GM23338 (cell line): Measurements from ENCODE around the gene KRTCAP3.

Experiments used
- CREB1 ChIP-seq: fragments of 250-450 bp; sonication (Bioruptor Pico); IDR thresholded peaks from 2 replicates; pipeline ENCODE4 v1.5.0; 2020; ENCODE audit warnings: low read depth, mild to moderate bottlenecking, moderate library complexity
- CTCF ChIP-seq, 2 experiments: fragments of 200-600 bp in 1 of 2; sonication (generic) in 1 of 2; conservative IDR thresholded peaks; 2 replicates each; pipeline versions ENCODE4 v1.5.1 to v1.6.1; 2016 to 2017; ENCODE audit warnings: antibody characterized with exemption in 2 of 2, low read depth in 2 of 2, mild to moderate bottlenecking in 2 of 2, moderate library complexity in 1 of 2
- ETS1 ChIP-seq: IDR thresholded peaks from 2 replicates; pipeline ENCODE4 v1.6.1; 2016; ENCODE audit warnings: antibody characterized with exemption
- EZH2 ChIP-seq: fragments of 200-600 bp; sonication (generic); IDR thresholded peaks from one replicate; pipeline ENCODE4 v1.8.0; 2017; ENCODE audit warnings: antibody characterized with exemption, mild to moderate bottlenecking, low read depth; ENCODE audit not compliant: unreplicated experiment
- EZH2phosphoT487 ChIP-seq: fragments of 200-600 bp; sonication (generic); IDR thresholded peaks from one replicate; pipeline ENCODE4 v1.8.1; 2018; ENCODE audit warnings: antibody characterized with exemption; ENCODE audit not compliant: unreplicated experiment
- NANOG ChIP-seq: IDR thresholded peaks from 2 replicates; pipeline ENCODE4 v1.6.1; 2016; ENCODE audit warnings: antibody characterized with exemption, borderline replicate concordance
- POLR2AphosphoS5 ChIP-seq: IDR thresholded peaks from 2 replicates; pipeline ENCODE4 v1.6.1; 2016; ENCODE audit warnings: antibody characterized with exemption, low read depth
- REST ChIP-seq: IDR thresholded peaks from one replicate; pipeline ENCODE4 v1.6.1; 2018; ENCODE audit warnings: antibody characterized with exemption; ENCODE audit not compliant: unreplicated experiment
- STAT1 ChIP-seq: IDR thresholded peaks from one replicate; pipeline ENCODE4 v1.6.1; 2016; ENCODE audit warnings: antibody characterized with exemption; ENCODE audit not compliant: unreplicated experiment

DNA sequence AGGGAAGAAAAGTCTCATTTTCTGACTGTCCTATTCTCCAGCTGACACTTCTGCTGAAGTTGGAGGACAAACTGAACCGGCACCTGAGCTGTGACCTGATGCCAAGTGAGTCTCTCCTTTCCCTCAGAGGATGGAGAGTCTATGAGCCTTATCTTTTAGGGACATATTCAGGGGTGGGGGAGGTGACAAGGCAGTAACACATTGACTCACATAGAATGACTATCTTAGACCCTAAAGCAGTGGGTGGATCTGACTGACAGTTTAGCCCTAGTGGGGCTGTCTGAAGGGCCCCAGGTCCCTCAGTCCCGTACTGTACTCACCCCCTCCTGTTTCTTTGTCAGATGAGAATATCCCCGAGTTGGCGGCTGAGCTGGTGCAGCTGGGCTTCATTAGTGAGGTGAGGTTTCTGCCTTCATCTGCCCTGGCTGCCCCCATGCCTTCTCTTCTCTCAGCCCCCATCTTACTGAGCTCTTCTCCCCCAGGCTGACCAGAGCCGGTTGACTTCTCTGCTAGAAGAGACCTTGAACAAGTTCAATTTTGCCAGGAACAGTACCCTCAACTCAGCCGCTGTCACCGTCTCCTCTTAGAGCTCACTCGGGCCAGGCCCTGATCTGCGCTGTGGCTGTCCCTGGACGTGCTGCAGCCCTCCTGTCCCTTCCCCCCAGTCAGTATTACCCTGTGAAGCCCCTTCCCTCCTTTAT is 805 bp upstream of the KRTCAP3 start:
- TF ChIP-seq CTCF (conservative IDR thresholded peaks at IDR 0.05; ENCODE audit: low read depth in 2 of 2) (no peak), POLR2AphosphoS5 (no peak), EZH2 (no peak), EZH2phosphoT487 (no peak), STAT1 (no peak), ETS1 (no peak), REST (no peak), CREB1 (no peak), NANOG (no peak)
